HepG2 (cell line): ENCODE data around the gene SEMA4A. TPM values are rescaled to one million over a fixed set of nuclear protein-coding genes. Genes with fewer than 3 reads are reported as not detected.

Source experiments
- AKAP8 ChIP-seq: sonication (generic); formaldehyde crosslinking; IDR thresholded peaks from 2 replicates; pipeline ENCODE4 v1.5.1; 2020; ENCODE audit warnings: mild to moderate bottlenecking, missing genetic modification reagents
- BRD4 ChIP-seq: sonication (generic); formaldehyde crosslinking; IDR thresholded peaks from 2 replicates; pipeline ENCODE4 v1.4.0; 2020; ENCODE audit warnings: missing genetic modification reagents
- HDAC1 ChIP-seq: sonication (generic); formaldehyde crosslinking; IDR thresholded peaks from 2 replicates; pipeline ENCODE4 v1.5.1; 2020; ENCODE audit warnings: mild to moderate bottlenecking, missing genetic modification reagents
- KAT2B ChIP-seq: fragments of 150-350 bp; IDR thresholded peaks from 2 replicates; pipeline ENCODE4 v1.6.1; 2014; ENCODE audit warnings: low read depth, low read length, borderline replicate concordance
- KDM2A ChIP-seq: sonication (generic); formaldehyde crosslinking; IDR thresholded peaks from 2 replicates; pipeline ENCODE4 v1.4.0; 2020; ENCODE audit warnings: low read depth, missing genetic modification reagents, borderline replicate concordance
- KLF11 ChIP-seq: IDR thresholded peaks from 2 replicates; pipeline ENCODE4 v1.6.1; 2016; ENCODE audit warnings: missing compliant biosample characterization
- MED13 ChIP-seq: sonication (generic); formaldehyde crosslinking; IDR thresholded peaks from 2 replicates; pipeline ENCODE4 v1.5.0; 2020; ENCODE audit warnings: missing genetic modification reagents
- MIXL1 ChIP-seq: IDR thresholded peaks from 2 replicates; pipeline ENCODE4 v1.6.1; 2016
- RBM22 ChIP-seq: fragments of 200-400 bp; formaldehyde crosslinking; optimal IDR thresholded peaks from 2 replicates; pipeline ENCODE3; 2017; ENCODE audit warnings: mild to moderate bottlenecking, low read length, moderate library complexity
- SALL2 ChIP-seq: sonication (generic); formaldehyde crosslinking; IDR thresholded peaks from 2 replicates; pipeline ENCODE4 v1.8.1; 2023; ENCODE audit warnings: mild to moderate bottlenecking, missing genetic modification reagents, inconsistent platforms
- SATB2 ChIP-seq: sonication (generic); formaldehyde crosslinking; IDR thresholded peaks from 2 replicates; pipeline ENCODE4 v1.5.0; 2020; ENCODE audit warnings: missing genetic modification reagents
- SMARCE1 ChIP-seq: fragments of 450-650 bp; IDR thresholded peaks from 2 replicates; pipeline ENCODE4 v1.6.1; 2017; ENCODE audit warnings: borderline replicate concordance
- TARDBP ChIP-seq: sonication (generic); formaldehyde crosslinking; IDR thresholded peaks from 2 replicates; pipeline ENCODE4 v1.8.0; 2022; ENCODE audit warnings: mild to moderate bottlenecking, missing genetic modification reagents
- ZBTB3 ChIP-seq: sonication (generic); formaldehyde crosslinking; IDR thresholded peaks from 2 replicates; pipeline ENCODE4 v1.4.0; 2020; ENCODE audit warnings: low read depth, mild to moderate bottlenecking, moderate library complexity, missing genetic modification reagents, borderline replicate concordance
- ZNF253 ChIP-seq: sonication (generic); formaldehyde crosslinking; IDR thresholded peaks from 2 replicates; pipeline ENCODE4 v1.8.0; 2022; ENCODE audit warnings: mild to moderate bottlenecking, missing genetic modification reagents, borderline replicate concordance
- ZNF256 ChIP-seq: sonication (generic); formaldehyde crosslinking; conservative IDR thresholded peaks from 2 replicates; pipeline ENCODE4 v1.4.0; 2020; ENCODE audit warnings: missing genetic modification reagents
- ZNF274 ChIP-seq: sonication (generic); formaldehyde crosslinking; IDR thresholded peaks from 2 replicates; pipeline ENCODE4 v1.5.1; 2020; ENCODE audit warnings: mild to moderate bottlenecking, missing genetic modification reagents
- ZNF713 ChIP-seq: sonication (generic); formaldehyde crosslinking; IDR thresholded peaks from 2 replicates; pipeline ENCODE4 v1.4.0; 2020; ENCODE audit warnings: mild to moderate bottlenecking, missing genetic modification reagents
- polyA plus RNA-seq, 8 experiments: library from polyadenylated mRNA; depleted of rRNA in 3 of 8; stranded (reverse) in 7 of 8; unstranded in 1 of 8; fragments of >200 nt; fragmentation: Illumina TruSeq in 4 of 8; extraction: Trizol in 4 of 8; gene quantifications; 2 replicates each; pipeline versions ENCODE4 v1.2.1 to v1.2.3, GENCODE V29; 2011 to 2016; ENCODE audit warnings: low read depth in 4 of 8, missing spikeins in 1 of 8, mixed read lengths in 1 of 8; ENCODE audit not compliant: insufficient read depth in 1 of 8
- total RNA-seq, 5 experiments: library from RNA; depleted of rRNA; stranded (reverse); fragments of >200 nt; fragmentation: Illumina TruSeq; extraction: Trizol; gene quantifications; 2 replicates each; pipeline ENCODE4 v1.2.3, GENCODE V29; 2016; ENCODE audit warnings: low read depth in 1 of 5
- TF ChIP-seq, protein P1 (sequence below): sonication (generic); formaldehyde crosslinking; IDR thresholded peaks from 2 replicates; pipeline ENCODE4 v1.4.0; 2020; ENCODE audit warnings: missing genetic modification reagents, mild to moderate bottlenecking, borderline replicate concordance
- TF ChIP-seq, protein P2 (sequence below): sonication (generic); formaldehyde crosslinking; IDR thresholded peaks from 2 replicates; pipeline ENCODE4 v1.8.0; 2022; ENCODE audit warnings: mild to moderate bottlenecking, missing genetic modification reagents; ENCODE audit not compliant: insufficient replicate concordance
- TF ChIP-seq, protein P3 (sequence below): IDR thresholded peaks from 2 replicates; pipeline ENCODE4 v1.6.1; 2012; ENCODE audit warnings: low read length, improper control_type of control experiment
- TF ChIP-seq, protein P4 (sequence below): sonication (generic); formaldehyde crosslinking; IDR thresholded peaks from 2 replicates; pipeline ENCODE4 v1.4.0; 2020; ENCODE audit warnings: missing genetic modification reagents, low read depth, mild to moderate bottlenecking, borderline replicate concordance

SEMA4A gene
- total and polyA plus RNA-seq, 2 of the 13 experiments (the other 11 are each of a cell fraction or from before 2014, with no cell fraction given), result 0.09 to 0.20 TPM

DNA sequence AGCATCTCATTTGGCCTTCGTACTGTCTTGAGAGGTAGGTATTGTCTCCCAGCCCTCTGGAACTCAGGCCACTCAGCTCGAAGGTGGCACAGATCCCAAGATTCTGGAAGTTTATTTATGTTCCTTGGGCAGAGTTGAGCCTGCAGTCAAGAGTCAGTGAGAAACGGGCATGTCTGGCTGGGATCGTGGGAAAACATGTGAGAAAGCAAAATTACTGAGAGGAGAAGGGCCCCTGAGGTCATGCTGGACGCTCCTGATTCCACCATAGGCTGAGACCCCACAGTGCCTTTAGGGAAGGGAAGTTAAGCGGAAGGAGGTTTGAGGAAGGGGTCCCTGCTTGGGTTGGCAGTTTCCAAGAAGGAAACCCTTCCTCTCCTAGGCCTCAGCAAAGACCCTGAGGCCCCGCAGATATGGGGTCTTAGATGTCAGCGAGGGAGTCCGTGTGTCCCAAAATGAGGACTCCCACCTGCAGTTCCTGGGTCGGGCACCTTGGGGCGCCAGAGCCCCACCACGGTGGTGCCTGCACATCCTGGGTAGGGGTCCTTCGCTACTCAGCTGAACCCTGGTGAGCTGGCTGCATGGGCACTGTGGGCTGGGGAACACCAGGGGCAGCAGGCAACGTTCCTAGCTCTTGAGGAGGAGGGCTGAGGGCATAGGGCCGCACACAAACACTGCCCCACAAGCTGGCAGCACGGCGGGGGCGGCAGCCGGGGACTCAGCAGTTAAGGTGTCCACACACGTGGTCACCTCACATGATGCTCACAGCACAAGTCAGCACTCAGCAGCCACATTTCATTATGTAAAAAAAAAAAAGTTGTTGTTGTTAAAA is 12.3 kb upstream of the SEMA4A start (continued):
- TF ChIP-seq KDM2A (peak; percentile 90), ZNF274 (no peak), ZNF256 (no peak), ZNF253 (CRISPR knock-in tag) (no peak), ZNF713 (CRISPR knock-in tag) (no peak), BRD4 (CRISPR knock-in tag) (no peak), SALL2 (CRISPR knock-in tag) (no peak), RBM22 (peak; percentile 77), AKAP8 (CRISPR knock-in tag) (peak; percentile 97), TARDBP (no peak), ZBTB3 (no peak), SMARCE1 (no peak), KAT2B (no peak), SATB2 (no peak), KLF11 (no peak), MIXL1 (CRISPR knock-in tag) (no peak), MED13 (no peak), HDAC1 (CRISPR knock-in tag) (no peak)
- TF ChIP-seq, protein P1, sequence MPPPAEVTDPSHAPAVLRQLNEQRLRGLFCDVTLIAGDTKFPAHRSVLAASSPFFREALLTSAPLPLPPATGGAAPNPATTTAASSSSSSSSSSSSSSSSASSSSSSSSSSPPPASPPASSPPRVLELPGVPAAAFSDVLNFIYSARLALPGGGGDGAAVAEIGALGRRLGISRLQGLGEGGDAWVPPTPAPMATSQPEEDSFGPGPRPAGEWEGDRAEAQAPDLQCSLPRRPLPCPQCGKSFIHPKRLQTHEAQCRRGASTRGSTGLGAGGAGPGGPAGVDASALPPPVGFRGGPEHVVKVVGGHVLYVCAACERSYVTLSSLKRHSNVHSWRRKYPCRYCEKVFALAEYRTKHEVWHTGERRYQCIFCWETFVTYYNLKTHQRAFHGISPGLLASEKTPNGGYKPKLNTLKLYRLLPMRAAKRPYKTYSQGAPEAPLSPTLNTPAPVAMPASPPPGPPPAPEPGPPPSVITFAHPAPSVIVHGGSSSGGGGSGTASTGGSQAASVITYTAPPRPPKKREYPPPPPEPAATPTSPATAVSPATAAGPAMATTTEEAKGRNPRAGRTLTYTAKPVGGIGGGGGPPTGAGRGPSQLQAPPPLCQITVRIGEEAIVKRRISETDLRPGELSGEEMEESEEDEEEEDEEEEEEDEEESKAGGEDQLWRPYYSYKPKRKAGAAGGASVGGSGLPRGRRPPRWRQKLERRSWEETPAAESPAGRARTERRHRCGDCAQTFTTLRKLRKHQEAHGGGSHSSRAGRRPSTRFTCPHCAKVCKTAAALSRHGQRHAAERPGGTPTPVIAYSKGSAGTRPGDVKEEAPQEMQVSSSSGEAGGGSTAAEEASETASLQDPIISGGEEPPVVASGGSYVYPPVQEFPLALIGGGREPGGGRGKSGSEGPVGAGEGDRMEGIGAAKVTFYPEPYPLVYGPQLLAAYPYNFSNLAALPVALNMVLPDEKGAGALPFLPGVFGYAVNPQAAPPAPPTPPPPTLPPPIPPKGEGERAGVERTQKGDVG, result peak; percentile 46; the same call in 1 of the 2 replicates
- TF ChIP-seq, protein P2, sequence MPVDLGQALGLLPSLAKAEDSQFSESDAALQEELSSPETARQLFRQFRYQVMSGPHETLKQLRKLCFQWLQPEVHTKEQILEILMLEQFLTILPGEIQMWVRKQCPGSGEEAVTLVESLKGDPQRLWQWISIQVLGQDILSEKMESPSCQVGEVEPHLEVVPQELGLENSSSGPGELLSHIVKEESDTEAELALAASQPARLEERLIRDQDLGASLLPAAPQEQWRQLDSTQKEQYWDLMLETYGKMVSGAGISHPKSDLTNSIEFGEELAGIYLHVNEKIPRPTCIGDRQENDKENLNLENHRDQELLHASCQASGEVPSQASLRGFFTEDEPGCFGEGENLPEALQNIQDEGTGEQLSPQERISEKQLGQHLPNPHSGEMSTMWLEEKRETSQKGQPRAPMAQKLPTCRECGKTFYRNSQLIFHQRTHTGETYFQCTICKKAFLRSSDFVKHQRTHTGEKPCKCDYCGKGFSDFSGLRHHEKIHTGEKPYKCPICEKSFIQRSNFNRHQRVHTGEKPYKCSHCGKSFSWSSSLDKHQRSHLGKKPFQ (CRISPR knock-in tag), result no peak
- TF ChIP-seq, protein P3, sequence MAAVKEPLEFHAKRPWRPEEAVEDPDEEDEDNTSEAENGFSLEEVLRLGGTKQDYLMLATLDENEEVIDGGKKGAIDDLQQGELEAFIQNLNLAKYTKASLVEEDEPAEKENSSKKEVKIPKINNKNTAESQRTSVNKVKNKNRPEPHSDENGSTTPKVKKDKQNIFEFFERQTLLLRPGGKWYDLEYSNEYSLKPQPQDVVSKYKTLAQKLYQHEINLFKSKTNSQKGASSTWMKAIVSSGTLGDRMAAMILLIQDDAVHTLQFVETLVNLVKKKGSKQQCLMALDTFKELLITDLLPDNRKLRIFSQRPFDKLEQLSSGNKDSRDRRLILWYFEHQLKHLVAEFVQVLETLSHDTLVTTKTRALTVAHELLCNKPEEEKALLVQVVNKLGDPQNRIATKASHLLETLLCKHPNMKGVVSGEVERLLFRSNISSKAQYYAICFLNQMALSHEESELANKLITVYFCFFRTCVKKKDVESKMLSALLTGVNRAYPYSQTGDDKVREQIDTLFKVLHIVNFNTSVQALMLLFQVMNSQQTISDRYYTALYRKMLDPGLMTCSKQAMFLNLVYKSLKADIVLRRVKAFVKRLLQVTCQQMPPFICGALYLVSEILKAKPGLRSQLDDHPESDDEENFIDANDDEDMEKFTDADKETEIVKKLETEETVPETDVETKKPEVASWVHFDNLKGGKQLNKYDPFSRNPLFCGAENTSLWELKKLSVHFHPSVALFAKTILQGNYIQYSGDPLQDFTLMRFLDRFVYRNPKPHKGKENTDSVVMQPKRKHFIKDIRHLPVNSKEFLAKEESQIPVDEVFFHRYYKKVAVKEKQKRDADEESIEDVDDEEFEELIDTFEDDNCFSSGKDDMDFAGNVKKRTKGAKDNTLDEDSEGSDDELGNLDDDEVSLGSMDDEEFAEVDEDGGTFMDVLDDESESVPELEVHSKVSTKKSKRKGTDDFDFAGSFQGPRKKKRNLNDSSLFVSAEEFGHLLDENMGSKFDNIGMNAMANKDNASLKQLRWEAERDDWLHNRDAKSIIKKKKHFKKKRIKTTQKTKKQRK, result no peak
- TF ChIP-seq, protein P4, sequence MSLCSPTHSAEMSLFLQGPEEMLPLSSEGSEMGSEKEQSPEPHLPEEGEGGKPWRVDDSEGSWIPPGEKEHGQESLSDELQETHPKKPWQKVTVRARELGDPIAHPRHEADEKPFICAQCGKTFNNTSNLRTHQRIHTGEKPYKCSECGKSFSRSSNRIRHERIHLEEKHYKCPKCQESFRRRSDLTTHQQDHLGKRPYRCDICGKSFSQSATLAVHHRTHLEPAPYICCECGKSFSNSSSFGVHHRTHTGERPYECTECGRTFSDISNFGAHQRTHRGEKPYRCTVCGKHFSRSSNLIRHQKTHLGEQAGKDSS (CRISPR knock-in tag), result no peak
